Stimulated activated CD4-positive, alpha-beta T cell treated with anti-CD3 and anti-CD28 coated beads, Interleukin-4, amount 100 ng/mL, for 48 hours (primary cell): ENCODE measurements around the gene ADCY10.
"Not testable (repeated sequence)": the region's sequence is repeated elsewhere in the genome, so short reads cannot be mapped to it uniquely, and the experiment has no call there.

Source experiments
- DNase-seq, 2 donors: peaks; one replicate each; pipeline ENCODE4 v3.0.0-alpha.2; 2020; ENCODE audit warnings: low read depth in 2 of 2

Gene ADCY10

GRCh38 chr1:167887187-167887586 is 26.7 kb downstream of the ADCY10 start:
- not testable (repeated sequence) for DNase-seq

DNA sequence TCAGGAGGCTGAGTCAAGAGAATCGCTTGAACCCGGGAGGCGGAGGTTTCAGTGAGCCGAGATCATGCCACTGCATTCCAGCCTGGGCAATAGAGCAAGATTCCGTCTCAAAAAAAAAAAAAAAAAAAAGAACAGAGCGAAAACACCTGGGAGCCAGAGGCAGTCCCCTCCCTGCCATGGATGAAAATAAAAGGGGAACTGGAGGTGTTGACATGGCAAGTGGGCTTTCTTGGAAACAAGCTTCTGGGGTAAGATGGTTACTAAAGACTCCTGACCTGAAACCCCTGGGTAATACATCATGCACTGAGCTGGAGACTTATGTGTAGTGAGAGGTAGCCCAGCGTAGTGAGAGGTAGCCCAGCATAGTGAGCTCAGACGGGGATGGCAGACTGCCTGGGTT is 31.6 kb downstream of the ADCY10 start:
- DNase-seq = no peak

GRCh38 chr1:167881786-167882185 is 32.1 kb downstream of the ADCY10 start:
- no peak for DNase-seq

DNA sequence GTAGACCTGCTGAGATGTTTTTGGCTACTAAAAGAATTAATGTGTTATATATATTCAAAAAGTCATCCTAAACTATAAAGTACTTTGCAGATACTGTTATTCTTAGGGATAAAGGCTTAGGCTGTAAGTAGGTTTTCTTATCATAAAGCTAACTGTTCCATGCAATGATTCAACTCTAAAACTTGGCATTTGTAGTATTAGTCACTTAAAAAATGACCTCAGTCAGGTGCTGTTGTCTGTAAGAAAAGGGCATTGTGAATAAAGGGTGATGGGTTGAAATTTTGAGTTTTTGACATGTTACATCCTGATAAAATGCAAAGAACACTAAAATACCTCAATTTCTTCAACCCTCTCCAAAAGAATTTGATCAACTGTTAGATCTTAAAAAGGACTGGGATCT is 32.9 kb downstream of the ADCY10 start:
- DNase-seq = no peak

- no peak for DNase-seq
Observed at GRCh38 chr1:167880580-167881021, 33.3 kb downstream of the ADCY10 start.

DNA sequence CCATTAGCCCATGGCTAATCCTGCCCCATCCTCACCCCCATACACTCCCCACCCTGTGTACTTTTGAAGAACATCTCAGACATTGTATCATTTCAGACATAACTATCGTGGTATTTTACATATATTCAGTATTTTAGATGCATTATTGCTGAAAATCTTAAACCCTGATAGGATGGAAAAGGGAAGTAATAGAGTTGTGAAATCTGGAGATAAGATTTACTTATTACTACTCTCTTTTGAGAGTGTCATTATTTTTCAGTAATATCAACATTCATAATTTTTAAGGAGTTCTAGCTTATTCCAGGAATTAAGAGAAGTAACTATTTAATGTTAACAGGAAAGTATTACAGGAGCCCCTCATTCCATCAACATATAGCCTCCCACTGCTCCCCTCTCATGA is 34.4 kb downstream of the ADCY10 start:
- no peak for DNase-seq

DNA sequence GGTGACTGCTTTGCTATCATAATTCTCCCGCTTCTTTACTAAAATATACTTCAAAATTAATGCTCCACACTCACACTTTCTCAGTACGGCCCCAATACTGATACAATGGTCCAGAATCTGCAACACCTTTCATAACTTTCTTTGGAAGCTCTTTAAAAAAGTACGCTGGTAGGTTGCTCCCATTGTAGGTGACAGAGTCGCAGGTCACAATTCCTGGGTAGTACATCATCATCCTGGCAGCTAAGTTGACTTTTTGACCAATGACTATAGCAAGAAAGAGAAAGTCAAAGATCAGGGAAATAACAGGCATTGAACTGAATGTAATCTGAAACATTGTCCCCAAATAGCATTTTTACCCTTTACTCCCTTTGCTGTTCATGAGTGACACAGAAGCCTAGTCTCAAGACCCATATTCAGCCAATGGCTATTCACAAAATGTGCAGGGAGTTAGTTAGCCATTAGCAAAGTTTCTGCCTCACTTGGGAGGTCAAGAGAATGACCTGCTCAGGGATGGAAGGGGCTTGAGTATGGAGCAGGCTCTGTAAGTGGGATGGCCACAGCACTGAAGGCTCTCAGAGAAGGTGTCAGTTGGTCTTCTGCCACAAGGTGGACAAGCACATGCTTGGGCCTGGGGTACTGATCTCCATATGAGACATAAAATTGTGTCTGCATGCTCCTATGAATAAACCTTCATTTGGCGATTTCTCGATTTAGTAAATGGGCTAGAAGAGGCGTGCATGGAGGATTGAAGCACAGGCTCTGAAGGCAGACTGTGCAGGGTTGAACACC is 35.4 kb downstream of the ADCY10 start:
- DNase-seq = no peak

- no peak for DNase-seq
Observed at GRCh38 chr1:167876597-167877175, 37.2 kb downstream of the ADCY10 start.

GRCh38 chr1:167871331-167871730 is 42.6 kb downstream of the ADCY10 start:
- DNase-seq = no peak

- DNase-seq = not testable (repeated sequence)
Observed at GRCh38 chr1:167869157-167870001, 44.6 kb downstream of the ADCY10 start.

- not testable (repeated sequence) for DNase-seq
Observed at GRCh38 chr1:167866739-167867414, 47.1 kb downstream of the ADCY10 start.

GRCh38 chr1:167866326-167866725 is 47.6 kb downstream of the ADCY10 start:
- DNase-seq = not testable (repeated sequence)

GRCh38 chr1:167865804-167866308 is 48.1 kb downstream of the ADCY10 start:
- not testable (repeated sequence) for DNase-seq

DNA sequence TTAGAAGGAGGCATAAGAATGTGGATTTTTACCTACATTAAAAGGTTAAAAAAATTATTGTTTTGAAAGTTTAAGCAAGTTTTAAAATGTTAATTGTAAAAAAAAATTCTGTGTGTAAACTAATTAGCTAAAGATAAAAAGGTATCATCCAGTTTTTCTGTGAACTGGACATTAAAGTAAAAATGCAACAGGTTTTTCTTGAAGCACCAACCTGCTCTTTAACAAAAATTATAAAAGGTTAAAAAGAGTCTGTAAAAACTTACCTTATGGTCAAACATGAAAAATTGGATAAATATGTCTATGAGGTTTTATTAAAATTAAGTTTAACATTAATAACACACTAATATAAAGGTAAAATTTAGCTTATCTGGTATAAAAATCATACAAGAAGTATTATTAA is 48.7 kb downstream of the ADCY10 start:
- not testable (repeated sequence) for DNase-seq

GRCh38 chr1:167864392-167865032 is 49.4 kb downstream of the ADCY10 start:
- no peak for DNase-seq

DNA sequence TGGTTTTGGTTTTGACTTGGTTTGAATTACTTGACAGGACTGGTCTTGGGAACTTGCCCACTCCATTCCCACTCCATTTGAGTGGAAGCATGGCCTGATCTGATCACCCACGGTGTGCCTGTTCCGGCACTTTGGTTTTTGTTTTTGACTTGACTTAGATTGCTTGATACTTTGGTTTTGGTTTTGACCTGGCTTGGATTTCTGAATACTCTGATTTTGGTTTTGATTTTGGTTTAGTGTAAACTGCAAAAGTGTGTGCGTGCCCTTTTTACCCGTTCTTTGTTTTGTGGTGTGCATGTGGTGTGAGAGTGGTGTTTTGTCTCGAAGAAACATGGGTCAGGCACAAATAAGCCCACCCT is 50.0 kb downstream of the ADCY10 start:
- no peak for DNase-seq

GRCh38 chr1:167863191-167863920 is 50.6 kb downstream of the ADCY10 start:
- not testable (repeated sequence) for DNase-seq

- no peak for DNase-seq
Observed at GRCh38 chr1:167862432-167863076, 51.4 kb downstream of the ADCY10 start.

- DNase-seq = no peak
Observed at GRCh38 chr1:167861664-167862381, 52.1 kb downstream of the ADCY10 start.
